Measurements from ENCODE around the gene SF1. TPM values are rescaled to one million over a fixed set of nuclear protein-coding genes. Genes with fewer than 3 reads are reported as not detected.

The SF1 gene
- total RNA-seq, 1 donor from 2014 or later = 263 TPM

Other genes starting within 250 kb of the SF1 start
- gene SLC22A11, start 222.6 kb downstream of the SF1 start, total RNA-seq = 0.12 TPM
- gene SLC22A12, start 187.3 kb downstream of the SF1 start, total RNA-seq = not detected
- 8.1 TPM for gene NRXN2, start 55.3 kb downstream of the SF1 start, total RNA-seq
- gene RASGRP2, start 34.4 kb downstream of the SF1 start, total RNA-seq = 17.1 TPM
- gene PYGM, start 18.6 kb downstream of the SF1 start, total RNA-seq = 14.3 TPM
- 23.1 TPM for gene MAP4K2, start 24.7 kb upstream of the SF1 start, total RNA-seq
- 34.8 TPM for gene MEN1, start 32.0 kb upstream of the SF1 start, total RNA-seq
- 37.1 TPM for gene CDC42BPG, start 66.1 kb upstream of the SF1 start, total RNA-seq
- 85.6 TPM for gene EHD1, start 100.1 kb upstream of the SF1 start, total RNA-seq
- 39.3 TPM for gene ATG2A, start 138.7 kb upstream of the SF1 start, total RNA-seq
- gene PPP2R5B, start 146.1 kb upstream of the SF1 start, total RNA-seq = 44.1 TPM
- gene GPHA2, start 157.4 kb upstream of the SF1 start, total RNA-seq = 1.3 TPM
- gene MAJIN, start 193.6 kb upstream of the SF1 start, total RNA-seq = not detected
- gene BATF2, start 218.4 kb upstream of the SF1 start, total RNA-seq = 5.5 TPM
- gene ARL2, start 235.6 kb upstream of the SF1 start, total RNA-seq = 103 TPM
- 39.4 TPM for gene SNX15, start 248.9 kb upstream of the SF1 start, total RNA-seq

All from mucosa of gallbladder (tissue), 1 donor.